ENCODE data around the gene NECAB3.

The NECAB3 gene

DNA sequence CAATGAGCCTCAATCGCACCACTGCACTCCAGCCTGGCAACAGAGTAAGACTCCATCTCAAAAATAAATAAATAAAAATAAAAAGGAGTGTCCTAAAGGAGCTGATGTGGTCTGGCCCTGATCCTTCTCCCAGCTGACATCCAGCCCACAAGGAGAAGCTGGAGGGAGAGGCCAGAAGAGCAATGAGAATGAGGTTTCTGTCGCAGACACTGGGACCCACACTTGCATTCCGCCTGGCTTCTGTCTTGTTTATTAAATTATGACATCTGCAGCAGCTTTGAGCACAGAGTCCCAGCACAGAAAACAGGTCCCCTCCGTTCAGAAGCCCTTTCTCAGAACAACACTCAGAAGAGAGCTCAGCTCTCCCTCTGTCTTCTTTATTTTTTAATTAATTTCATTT is 22.2 kb upstream of the NECAB3 start:
- no peak overlapping the region for H3K4me3 ChIP-seq (ENCODE audit: low read depth, low read length)
- no peak for DNase-seq (ENCODE audit: low read depth)
- TF ChIP-seq, protein P1, sequence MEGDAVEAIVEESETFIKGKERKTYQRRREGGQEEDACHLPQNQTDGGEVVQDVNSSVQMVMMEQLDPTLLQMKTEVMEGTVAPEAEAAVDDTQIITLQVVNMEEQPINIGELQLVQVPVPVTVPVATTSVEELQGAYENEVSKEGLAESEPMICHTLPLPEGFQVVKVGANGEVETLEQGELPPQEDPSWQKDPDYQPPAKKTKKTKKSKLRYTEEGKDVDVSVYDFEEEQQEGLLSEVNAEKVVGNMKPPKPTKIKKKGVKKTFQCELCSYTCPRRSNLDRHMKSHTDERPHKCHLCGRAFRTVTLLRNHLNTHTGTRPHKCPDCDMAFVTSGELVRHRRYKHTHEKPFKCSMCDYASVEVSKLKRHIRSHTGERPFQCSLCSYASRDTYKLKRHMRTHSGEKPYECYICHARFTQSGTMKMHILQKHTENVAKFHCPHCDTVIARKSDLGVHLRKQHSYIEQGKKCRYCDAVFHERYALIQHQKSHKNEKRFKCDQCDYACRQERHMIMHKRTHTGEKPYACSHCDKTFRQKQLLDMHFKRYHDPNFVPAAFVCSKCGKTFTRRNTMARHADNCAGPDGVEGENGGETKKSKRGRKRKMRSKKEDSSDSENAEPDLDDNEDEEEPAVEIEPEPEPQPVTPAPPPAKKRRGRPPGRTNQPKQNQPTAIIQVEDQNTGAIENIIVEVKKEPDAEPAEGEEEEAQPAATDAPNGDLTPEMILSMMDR (conservative IDR thresholded peaks at IDR 0.05; ENCODE audit: low read depth, low read length) = no peak

DNA sequence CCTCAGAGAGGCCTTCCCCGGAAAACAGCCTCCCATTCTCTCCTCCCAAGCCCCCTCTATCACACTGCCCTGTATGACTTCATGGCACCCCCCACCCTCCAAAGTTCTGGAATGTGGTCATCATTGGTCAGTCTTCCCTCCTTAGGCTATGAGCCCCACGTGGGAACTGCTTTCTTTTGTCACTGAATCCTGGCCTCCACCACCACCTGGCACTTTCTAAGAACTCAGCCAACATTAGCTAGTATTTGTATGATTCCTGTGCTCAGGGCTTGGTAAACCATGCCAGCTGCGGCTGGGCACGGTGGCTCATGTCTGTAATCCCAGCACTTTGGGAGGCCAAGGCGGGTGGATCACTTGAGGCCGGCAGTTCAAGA is 20.4 kb upstream of the NECAB3 start:
- TF ChIP-seq, protein P1 (conservative IDR thresholded peaks at IDR 0.05; ENCODE audit: low read depth, low read length) = no peak
- H3K4me3 ChIP-seq (ENCODE audit: low read depth, low read length) = no peak overlapping the region
- no peak for DNase-seq (ENCODE audit: low read depth)

DNA sequence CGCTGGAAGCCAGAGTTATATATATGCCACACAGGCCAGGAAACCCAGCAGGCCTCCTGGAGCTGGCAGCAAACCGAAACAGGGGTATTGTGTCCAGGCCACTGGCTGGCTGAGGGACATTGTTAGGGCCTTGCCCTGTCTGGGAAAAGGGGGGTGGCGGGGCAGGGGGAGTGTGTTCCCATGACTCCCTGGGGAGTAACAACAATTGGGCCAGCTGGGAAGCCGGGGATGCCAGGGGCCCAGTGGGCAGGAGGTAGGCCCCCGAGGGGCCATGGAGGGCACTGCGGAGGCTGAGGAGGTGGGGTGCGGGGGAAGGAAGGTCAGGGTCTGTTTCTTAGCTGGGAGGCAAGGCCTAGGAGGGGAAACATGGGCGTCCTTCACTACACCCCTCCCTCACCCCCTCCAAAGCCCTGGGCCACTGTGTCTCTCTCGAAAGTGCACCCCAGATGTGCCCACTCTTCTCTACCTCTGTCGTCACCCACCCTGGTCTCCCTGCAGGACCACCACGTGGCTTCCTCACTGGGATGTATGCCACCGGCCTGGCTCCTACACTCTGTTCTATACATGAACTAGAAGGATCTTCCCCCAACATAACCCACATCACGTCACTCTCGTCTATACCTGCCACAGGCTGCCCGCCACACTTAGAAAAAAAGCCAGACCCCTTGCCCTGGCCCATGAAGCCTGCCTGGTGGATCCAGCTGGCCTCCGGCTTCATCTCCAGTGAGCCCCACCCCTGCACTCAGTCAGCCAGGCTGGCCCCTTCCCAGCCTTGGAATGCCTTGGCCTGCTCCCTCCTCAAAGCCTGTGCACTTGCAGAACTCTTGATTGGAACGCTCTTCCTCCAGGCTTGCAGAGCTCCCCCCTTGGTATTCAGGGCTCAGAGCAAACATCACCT is 19.8 kb upstream of the NECAB3 start:
- TF ChIP-seq, protein P1 (conservative IDR thresholded peaks at IDR 0.05; ENCODE audit: low read depth, low read length) = no peak
- DNase-seq (ENCODE audit: low read depth) = no peak
- H3K4me3 ChIP-seq (ENCODE audit: low read depth, low read length) = no peak overlapping the region

DNA sequence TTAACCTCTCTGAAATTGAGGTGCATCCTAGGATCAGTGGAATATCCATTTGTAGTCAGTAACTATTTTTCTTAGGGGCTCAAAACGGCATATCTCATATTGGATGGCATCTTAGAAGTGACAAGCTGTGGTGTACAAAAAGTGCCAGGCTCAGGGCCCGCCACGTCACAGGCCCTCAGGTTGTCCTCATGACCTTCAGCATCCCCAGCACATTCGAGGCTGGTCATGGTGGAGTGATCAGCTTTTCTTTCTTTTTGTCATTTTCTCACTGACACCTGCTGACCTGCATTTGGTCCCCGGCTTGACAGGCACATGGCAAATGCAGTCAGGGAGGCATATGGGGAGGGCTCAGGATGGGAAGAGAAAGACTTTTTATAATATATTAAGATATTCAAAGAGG is 19.1 kb upstream of the NECAB3 start:
- no peak overlapping the region for H3K4me3 ChIP-seq (ENCODE audit: low read depth, low read length)
- DNase-seq (ENCODE audit: low read depth) = no peak
- TF ChIP-seq, protein P1 (conservative IDR thresholded peaks at IDR 0.05; ENCODE audit: low read depth, low read length) = no peak

DNA sequence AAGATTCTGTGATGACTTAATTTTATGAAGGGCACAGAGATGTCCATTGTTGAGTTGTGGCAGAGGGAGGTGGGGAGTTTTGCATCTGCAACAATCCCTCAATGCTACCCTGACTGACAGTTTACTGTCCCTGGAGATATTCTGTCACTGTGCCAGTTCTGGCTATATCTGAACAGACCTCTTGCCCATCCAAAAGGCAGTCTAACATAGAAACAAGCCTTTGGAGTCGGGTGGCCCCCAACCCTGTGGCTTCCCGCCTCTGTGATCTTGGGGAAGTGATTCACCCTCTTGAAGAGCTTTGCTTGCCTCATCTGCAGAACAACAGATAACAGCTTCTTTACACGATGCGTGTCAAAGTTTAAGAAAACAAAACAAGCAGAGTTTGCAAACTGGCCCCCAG is 15.7 kb upstream of the NECAB3 start:
- peak; percentile 83 for DNase-seq (ENCODE audit: low read depth)
- H3K4me3 ChIP-seq (ENCODE audit: low read depth, low read length) = no peak overlapping the region
- TF ChIP-seq, protein P1 (conservative IDR thresholded peaks at IDR 0.05; ENCODE audit: low read depth, low read length) = no peak

DNA sequence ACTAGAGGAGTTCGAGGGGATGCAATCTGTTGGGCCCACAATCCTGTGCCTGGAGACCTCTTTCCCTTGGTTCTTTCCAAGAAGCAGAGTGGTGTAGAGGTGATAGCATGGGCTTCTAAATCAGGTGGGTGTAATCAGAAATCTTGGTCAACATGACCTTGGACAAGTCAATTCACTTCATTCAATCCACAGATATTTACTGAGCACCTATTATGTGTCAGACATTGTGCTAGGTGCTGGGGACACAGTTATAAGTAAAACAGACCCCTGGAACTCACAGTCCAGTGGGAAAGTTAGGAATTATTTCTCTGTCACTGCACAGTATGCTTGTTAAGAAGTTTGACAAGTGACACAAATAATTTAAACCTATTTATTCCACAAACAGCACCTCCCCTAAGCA is 15.3 kb upstream of the NECAB3 start:
- TF ChIP-seq, protein P1 (conservative IDR thresholded peaks at IDR 0.05; ENCODE audit: low read depth, low read length) = no peak
- DNase-seq (ENCODE audit: low read depth) = no peak
- H3K4me3 ChIP-seq (ENCODE audit: low read depth, low read length) = no peak overlapping the region

DNA sequence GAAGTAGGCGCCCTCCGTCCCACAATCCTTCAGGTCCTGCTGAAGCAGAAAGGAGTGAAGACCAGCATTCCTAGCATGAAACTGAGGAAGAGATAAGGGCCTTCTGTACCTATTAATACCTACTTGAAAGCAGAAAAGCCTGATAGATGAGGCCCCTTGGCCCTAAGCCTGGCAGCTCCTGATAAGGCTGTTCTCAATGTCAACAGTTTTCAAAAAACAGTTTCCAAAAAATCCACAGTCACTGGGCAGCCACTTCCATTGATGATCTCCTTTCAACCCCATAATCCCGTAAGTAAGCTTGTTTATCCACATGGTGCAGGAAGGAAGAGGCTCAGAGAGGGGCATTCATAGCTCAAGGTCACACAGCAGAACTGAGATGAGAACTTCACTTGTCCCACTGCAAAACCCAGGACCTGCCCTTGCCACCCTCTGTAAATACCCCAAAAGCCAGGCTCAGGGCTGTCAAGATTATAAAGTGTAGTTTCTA is 14.8 kb upstream of the NECAB3 start:
- TF ChIP-seq, protein P1 (conservative IDR thresholded peaks at IDR 0.05; ENCODE audit: low read depth, low read length) = no peak
- no peak for DNase-seq (ENCODE audit: low read depth)
- no peak overlapping the region for H3K4me3 ChIP-seq (ENCODE audit: low read depth, low read length)
